ENCODE data around the gene MDFI. TPM values are rescaled to one million over a fixed set of nuclear protein-coding genes. Genes with fewer than 3 reads are reported as not detected.

MDFI gene
- total RNA-seq, 2 experiments from 2014 or later: not detected

DNA sequence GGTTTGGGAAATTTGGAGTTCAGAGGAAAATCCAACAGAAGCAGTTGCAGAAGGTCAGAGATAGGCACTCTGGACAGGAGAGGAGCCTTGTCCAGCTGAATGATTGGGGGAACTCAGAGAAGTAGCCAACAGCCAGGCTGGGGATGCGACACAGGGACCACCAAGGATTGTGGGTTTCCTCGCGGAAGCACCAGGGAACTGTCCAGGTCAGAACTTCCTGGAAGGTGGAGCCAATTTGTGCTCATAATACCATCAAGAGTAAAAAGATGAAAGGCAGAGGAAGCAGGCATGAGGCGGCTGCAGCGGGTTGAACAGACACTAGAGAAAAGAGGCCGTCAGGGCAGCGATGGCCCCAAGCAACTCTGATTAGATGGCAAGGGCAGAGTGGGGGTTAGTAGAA, 33.7 kb downstream of the MDFI start:
- no peaks in the 10 kb centered on the region for H3K79me2 ChIP-seq (ENCODE audit: insufficient read depth, low read depth, low read length)
- no peaks in the 10 kb centered on the region for H3K4me1 ChIP-seq (ENCODE audit: insufficient read depth, low read length, poor library complexity, severe bottlenecking)
- no peaks in the 10 kb centered on the region for H4K20me1 ChIP-seq (ENCODE audit: insufficient read depth, low read length)
- no peak overlapping the region for H3K4me3 ChIP-seq (ENCODE audit: low read depth, low read length, poor library complexity, severe bottlenecking)
- DNase-seq (ENCODE audit: low spot score): no peak
- no peak overlapping the region for H2AFZ ChIP-seq (ENCODE audit: low read length)
- ChIA-PET CTCF (ENCODE audit: unreplicated experiment) (no interaction called here), POLR2A (interaction anchor here (0.7 kb wide), 1 partner anchor 210 kb away, joined by 4 read pairs; no protein-coding TSS in a partner anchor)
- H3K4me2 ChIP-seq (ENCODE audit: low read length): no peak overlapping the region
- H3K27ac ChIP-seq (ENCODE audit: low read depth, low read length, poor library complexity, severe bottlenecking): no peak overlapping the region
- H3K9me2 ChIP-seq (ENCODE audit: insufficient read depth, low read length): no peaks in the 10 kb centered on the region
- H3K36me3 ChIP-seq (ENCODE audit: insufficient read depth, low read length): no peaks in the 10 kb centered on the region
- BruUV-seq (replicated peaks): no TSS peak
- intact Hi-C loops (cut with micrococcal nuclease; ENCODE audit: unreplicated experiment): no loop called here
- H3K9me3 ChIP-seq (ENCODE audit: low read length): no peaks in the 10 kb centered on the region
- no peak for TF ChIP-seq EZH2phosphoT487 (IDR thresholded peaks at IDR 0.05; ENCODE audit: borderline replicate concordance, low read depth, low read length)
- TF ChIP-seq, protein P1, sequence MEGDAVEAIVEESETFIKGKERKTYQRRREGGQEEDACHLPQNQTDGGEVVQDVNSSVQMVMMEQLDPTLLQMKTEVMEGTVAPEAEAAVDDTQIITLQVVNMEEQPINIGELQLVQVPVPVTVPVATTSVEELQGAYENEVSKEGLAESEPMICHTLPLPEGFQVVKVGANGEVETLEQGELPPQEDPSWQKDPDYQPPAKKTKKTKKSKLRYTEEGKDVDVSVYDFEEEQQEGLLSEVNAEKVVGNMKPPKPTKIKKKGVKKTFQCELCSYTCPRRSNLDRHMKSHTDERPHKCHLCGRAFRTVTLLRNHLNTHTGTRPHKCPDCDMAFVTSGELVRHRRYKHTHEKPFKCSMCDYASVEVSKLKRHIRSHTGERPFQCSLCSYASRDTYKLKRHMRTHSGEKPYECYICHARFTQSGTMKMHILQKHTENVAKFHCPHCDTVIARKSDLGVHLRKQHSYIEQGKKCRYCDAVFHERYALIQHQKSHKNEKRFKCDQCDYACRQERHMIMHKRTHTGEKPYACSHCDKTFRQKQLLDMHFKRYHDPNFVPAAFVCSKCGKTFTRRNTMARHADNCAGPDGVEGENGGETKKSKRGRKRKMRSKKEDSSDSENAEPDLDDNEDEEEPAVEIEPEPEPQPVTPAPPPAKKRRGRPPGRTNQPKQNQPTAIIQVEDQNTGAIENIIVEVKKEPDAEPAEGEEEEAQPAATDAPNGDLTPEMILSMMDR (conservative IDR thresholded peaks at IDR 0.05; ENCODE audit: low read length): no peak

DNA sequence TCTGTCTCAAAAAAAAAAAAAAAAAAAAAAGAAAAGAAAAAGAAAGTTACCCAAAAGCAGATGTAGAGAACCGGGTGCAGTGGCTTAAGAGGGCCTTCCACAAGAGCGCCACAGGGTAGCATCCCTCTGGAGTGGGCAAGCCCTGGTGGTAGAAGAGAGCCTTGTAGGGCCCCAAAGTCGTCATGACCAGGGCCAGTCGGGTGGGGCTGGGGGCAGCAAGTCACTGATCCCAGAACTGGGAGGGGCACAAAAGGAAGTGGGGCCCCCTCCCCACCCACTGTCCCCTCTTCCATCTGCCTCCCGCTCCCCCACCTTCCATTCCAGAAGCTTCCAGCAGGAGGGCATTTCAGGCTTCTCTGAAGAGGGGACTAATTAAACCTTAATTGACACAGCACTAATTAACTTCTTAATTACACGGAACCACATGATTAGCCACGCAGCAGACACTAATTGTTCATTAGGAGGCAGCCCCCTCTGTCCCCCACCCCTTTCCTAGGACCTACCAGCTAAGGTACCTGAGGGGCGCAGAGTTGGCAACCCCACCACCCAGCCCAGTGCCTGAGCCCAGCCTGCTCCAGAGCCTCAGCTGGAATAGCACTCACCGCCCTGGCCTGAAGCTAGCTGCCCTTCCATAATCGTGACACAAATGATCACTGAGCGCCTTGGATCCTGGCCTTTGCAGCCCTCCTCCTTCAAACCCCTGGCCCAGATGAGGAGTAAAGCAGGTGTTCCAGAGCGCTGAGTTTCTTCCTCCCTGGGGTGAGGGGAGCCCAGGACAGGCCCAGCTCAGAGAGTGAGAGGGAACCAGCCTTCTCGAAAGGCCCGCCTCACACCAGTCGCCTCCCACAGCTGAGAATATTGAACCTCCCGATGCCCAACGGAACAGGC, 34.8 kb downstream of the MDFI start:
- no peaks in the 10 kb centered on the region for H3K9me3 ChIP-seq (ENCODE audit: low read length)
- TF ChIP-seq EZH2phosphoT487 (IDR thresholded peaks at IDR 0.05; ENCODE audit: borderline replicate concordance, low read depth, low read length): no peak
- ChIA-PET POLR2A (interaction anchor here (0.5 to 0.7 kb wide), 2 partner anchors 61 to 211 kb away, joined by 3 to 4 read pairs; no protein-coding TSS in a partner anchor), CTCF (ENCODE audit: unreplicated experiment) (no interaction called here)
- H3K4me3 ChIP-seq (ENCODE audit: low read depth, low read length, poor library complexity, severe bottlenecking): no peak overlapping the region
- H3K4me1 ChIP-seq (ENCODE audit: insufficient read depth, low read length, poor library complexity, severe bottlenecking): no peaks in the 10 kb centered on the region
- no TSS peak for BruUV-seq (replicated peaks)
- DNase-seq (ENCODE audit: low spot score): no peak
- H3K27ac ChIP-seq (ENCODE audit: low read depth, low read length, poor library complexity, severe bottlenecking): no peak overlapping the region
- no peaks in the 10 kb centered on the region for H3K79me2 ChIP-seq (ENCODE audit: insufficient read depth, low read depth, low read length)
- intact Hi-C loops (cut with micrococcal nuclease; ENCODE audit: unreplicated experiment): no loop called here
- H2AFZ ChIP-seq (ENCODE audit: low read length): no peak overlapping the region
- no peaks in the 10 kb centered on the region for H3K36me3 ChIP-seq (ENCODE audit: insufficient read depth, low read length)
- H3K4me2 ChIP-seq (ENCODE audit: low read length): no peak overlapping the region
- H4K20me1 ChIP-seq (ENCODE audit: insufficient read depth, low read length): no peaks in the 10 kb centered on the region
- no peaks in the 10 kb centered on the region for H3K9me2 ChIP-seq (ENCODE audit: insufficient read depth, low read length)

DNA sequence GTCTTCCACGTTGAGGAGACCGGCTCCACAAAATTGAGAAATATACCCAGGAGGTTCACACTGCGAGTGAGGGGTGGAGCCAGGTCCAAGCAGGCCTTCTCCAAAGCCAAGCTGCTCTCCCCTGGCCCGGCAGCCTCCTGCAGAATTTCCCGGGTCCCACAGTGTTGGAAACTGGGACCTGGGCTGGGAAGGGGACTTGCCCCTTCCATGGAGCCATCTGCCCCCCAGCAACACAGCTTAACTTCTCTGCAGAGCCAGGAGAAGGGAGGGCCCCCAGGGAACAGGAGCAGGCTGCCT, 35.4 kb downstream of the MDFI start:
- ChIA-PET CTCF (ENCODE audit: unreplicated experiment) (no interaction called here), POLR2A (no interaction called here)
- no peak for DNase-seq (ENCODE audit: low spot score)
- Histone ChIP-seq H3K9me2 (ENCODE audit: insufficient read depth, low read length) (no peaks in the 10 kb centered on the region), H4K20me1 (ENCODE audit: insufficient read depth, low read length) (no peaks in the 10 kb centered on the region), H3K79me2 (ENCODE audit: insufficient read depth, low read depth, low read length) (no peaks in the 10 kb centered on the region), H3K4me1 (ENCODE audit: insufficient read depth, low read length, poor library complexity, severe bottlenecking) (no peaks in the 10 kb centered on the region), H3K27ac (ENCODE audit: low read depth, low read length, poor library complexity, severe bottlenecking) (no peak overlapping the region), H3K4me3 (ENCODE audit: low read depth, low read length, poor library complexity, severe bottlenecking) (no peak overlapping the region), H3K36me3 (ENCODE audit: insufficient read depth, low read length) (no peaks in the 10 kb centered on the region), H3K9me3 (ENCODE audit: low read length) (no peaks in the 10 kb centered on the region), H3K4me2 (ENCODE audit: low read length) (no peak overlapping the region), H2AFZ (ENCODE audit: low read length) (no peak overlapping the region)
- intact Hi-C loops (cut with micrococcal nuclease; ENCODE audit: unreplicated experiment): no loop called here
- no peak for TF ChIP-seq EZH2phosphoT487 (IDR thresholded peaks at IDR 0.05; ENCODE audit: borderline replicate concordance, low read depth, low read length)
- TF ChIP-seq, protein P1 (conservative IDR thresholded peaks at IDR 0.05; ENCODE audit: low read length): no peak
- BruUV-seq (replicated peaks): no TSS peak
